Measurements from ENCODE around the gene SHE.
"Not testable (repeated sequence)": the region's sequence is repeated elsewhere in the genome, so short reads cannot be mapped to it uniquely, and the experiment has no call there.

The SHE gene

DNA sequence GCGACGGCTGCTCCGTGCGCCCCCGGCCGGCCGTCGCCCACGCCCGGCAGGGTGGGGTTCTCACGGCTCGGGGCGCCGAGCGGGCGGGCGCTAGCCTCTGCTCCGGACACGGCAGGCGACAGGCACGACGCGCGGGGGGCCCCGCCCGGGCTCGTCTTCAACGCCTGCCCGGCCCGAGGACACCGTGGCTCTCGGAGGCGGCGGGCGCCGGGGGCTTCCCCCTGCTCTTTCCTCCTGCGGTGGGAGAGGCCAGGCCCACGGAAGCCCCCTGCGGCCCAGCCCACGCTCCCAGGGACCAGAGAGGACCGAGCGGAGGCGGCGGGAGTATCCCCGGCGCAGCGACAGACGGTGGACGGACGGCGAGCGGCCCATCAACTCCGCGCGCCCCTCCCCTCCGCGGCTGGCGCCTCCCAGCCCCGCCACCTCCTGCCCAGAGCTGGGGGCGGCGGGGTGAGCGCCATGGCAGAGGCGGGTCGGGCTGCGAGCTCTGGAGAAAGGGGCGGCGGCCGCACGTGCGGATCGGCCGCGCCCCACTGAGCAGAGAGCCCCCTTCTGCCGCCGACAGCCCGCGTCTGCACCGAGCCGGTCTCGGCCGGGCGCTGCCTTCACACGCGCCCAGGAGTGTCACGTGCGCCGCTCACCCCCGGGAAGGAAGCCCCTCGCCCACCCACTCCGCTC, at the start of gene SHE, which contains the start of gene TDRD10:
SHE (minus strand) TSS at position 347 of the 678 bp plus-strand sequence. CDS start 386 bp downstream, outside the sequence.
TDRD10 (plus strand) TSS at position 154 of the 678 bp plus-strand sequence. CDS start 4,685 bp downstream, outside the sequence.
- no peak for DNase-seq

DNA sequence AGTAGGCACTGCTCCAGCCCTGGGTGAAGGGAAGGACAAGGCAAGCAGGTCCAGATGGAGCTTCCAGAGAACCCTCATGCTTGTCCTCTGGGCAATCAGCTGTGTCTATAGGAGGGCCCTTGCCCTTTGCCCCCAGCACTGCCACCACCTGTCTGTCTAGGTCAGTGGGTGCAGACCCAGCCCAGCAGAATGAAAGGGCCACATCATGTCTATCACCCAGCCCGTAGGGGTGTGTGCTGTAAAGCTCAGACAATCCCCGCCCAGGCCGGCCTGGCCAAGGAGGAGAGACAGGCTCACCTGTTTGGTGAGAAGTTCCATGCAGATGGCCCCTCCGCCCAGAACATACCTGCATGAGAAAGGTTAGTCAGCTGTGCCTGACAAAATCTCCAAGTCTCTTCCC, 49.3 kb upstream of the SHE start:
- no peak for DNase-seq

GRCh38 chr1:154550657-154551056, 48.4 kb upstream of the SHE start:
- no peak for DNase-seq

DNA sequence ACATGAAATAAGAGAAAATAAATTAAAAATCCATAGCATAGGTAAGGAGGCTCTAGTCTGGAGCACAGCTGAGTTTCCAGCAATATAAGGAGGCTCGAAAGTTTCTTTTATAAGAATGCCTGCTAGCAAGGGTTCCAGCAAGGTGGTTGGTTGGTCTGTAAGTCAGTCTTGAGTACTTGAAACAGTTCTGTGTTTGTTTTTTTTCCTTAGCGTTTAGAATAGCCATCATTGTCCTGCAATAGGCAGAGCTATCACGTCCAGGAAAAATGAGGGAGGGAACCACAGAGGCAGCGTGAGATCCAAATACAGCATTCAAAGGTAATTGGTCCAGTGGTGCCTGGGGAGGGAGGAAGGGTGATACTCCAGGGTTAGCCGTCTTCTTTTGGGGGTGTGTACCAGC, 47.9 kb upstream of the SHE start:
- DNase-seq, result no peak

GRCh38 chr1:154549202-154549770, 47.1 kb upstream of the SHE start:
- no peak for DNase-seq

DNA sequence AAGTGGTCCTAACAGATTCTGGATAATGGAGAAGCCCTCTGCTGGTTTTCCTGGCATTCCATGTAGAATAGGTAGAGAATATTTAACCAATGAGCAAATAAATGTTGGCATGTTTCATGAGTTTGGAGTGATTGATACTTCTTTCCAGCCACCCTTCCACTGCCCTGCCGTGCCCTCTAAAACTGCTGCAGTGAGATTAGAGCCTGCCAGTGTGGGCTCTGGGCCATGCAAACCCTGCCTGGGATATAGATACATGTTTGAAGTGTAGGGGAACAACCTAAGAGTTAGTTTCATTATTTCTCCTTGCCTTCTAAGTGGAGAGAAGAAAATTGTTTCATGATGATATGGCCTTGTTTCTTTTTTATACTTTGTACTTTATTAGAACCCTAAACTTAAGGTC, 45.8 kb upstream of the SHE start:
- no peak for DNase-seq

DNA sequence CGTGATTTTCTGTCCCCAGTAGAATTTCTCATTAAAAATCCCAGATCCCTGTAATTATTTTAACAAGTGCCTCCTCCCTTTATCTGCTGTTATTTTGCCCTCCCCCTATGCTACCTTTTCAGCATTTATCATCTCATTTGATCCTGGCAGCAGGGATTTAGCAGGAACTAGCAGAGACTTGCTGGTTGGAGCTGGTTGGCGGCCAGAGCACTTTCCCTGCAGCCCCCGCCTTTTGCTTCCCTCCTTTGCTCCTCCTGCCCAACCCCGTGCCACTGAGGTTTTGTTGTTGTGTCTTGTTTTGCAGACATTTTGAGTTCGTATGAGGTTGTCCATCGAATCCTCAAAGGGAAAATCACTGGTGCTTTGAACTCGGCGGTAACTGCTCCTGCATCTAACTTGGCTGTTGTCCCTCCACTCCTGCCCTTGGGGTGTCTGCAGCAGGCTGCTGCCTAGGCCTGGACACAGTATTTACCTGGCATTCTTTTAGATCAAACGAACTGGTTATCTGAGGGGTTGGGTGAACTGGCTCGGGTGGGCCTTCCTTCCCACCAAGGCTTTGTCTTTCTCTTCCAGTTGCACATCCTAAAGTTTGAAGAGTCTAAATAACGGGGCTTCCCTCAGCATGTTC, 45.0 kb upstream of the SHE start:
- DNase-seq, result no peak

- peak; percentile 65 for DNase-seq
Observed at GRCh38 chr1:154546264-154547063, 44.3 kb upstream of the SHE start.

DNA sequence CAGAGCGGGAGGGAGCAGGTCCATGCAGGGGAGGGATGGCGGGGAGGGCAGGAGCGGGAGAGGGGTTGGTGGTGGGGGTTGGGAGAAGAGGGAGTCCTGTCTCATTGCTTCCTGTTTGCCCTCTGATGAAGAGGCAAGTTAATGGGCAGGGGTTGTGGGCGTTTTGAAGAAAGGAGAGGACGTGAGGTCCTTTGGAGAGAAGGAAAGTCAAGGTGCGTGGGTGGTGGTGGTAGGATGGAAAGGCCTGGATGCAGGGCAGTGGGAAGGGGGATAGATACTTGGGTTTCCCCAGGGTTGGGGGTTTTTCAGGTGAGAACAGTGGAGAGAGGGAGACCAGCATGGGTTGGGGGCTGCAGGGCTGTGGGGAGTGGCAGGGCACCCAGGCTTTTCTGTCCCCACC, 39.0 kb upstream of the SHE start:
- no peak for DNase-seq

- no peak for DNase-seq
Observed at GRCh38 chr1:154539486-154540483, 37.6 kb upstream of the SHE start.

DNA sequence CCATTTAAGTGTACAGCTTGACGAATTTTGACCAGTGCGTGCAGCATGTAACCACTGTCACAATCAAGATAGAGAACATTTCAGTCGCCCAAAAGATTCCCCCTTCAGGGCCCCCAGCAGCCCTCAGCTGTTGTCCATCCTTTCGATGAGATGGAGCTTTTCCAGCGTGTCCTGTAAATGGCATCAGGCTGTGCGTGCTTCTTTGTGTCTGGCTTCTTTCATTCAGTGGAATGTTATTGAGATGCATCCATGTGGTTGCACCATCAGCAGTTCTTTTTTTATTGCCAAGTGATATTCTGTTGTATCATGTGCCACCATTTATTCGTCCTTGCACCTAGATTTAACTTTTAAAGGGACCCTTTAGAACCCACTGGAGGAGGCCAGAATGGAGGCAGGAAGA, 34.4 kb upstream of the SHE start:
- no peak for DNase-seq

GRCh38 chr1:154533952-154534844, 32.0 kb upstream of the SHE start:
- DNase-seq, result peak; percentile 63

DNA sequence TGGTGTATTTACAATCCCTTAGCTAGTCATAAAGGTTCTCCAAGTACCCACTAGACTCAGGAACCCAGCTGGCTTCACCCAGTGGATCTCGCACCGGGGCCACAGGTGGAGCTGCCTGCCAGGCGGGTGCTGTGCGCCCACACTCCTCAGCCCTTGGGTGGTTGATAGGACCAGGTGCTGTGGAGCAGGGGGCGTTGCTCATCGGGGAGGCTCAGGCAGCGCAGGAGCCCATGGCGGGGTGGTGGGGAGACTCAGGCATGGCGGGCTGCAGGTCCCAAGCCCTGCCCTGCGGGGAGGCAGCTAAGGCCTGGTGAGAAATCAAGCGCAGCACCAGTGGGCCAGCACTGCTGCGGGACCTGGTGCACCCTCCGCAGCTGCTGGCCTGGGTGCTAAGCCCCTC, 29.7 kb upstream of the SHE start:
- DNase-seq, result not testable (repeated sequence)

GRCh38 chr1:154529308-154529707, 27.1 kb upstream of the SHE start:
- DNase-seq, result no peak

DNA sequence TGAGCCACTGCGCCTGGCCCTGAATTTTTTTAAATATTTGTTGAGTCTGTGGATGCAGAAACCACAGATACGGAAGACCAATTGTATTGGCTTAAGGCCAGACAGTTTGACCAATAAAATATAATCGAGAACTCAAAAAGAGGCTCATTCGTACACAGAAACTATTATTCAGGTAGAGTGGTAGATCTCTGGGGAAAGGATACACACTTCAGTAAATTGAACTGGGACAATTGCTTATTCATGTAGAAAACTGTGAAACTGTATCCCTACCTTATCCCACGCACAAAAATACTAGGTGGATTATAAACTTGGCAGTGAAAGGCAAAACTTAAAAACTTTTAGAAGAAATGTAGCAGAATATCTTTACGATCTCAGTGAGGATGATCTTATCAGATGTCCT, 25.0 kb upstream of the SHE start:
- no peak for DNase-seq

- no peak for DNase-seq
Observed at GRCh38 chr1:154524881-154525280, 22.7 kb upstream of the SHE start.

- no peak for DNase-seq
Observed at GRCh38 chr1:154521695-154522094, 19.5 kb upstream of the SHE start.

DNA sequence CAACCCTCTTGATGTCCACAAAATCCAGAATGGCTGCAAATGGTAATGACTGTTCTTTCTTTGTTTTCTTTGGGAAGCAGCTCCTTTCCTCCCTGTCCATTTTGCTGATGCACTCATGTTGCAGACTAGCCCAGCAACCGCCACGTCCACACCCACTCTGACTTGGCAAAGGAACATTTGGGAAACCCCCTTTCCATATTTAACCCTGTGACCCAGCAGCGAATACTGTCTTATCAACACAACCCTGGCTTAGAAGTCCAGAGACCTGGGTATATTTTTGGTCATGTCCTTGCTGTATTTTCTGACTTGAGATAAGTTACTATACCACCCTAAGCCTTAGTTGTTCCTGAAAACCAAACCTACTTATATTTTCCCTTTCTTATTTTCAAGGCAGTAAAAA, 18.1 kb upstream of the SHE start:
- DNase-seq, result no peak

DNA sequence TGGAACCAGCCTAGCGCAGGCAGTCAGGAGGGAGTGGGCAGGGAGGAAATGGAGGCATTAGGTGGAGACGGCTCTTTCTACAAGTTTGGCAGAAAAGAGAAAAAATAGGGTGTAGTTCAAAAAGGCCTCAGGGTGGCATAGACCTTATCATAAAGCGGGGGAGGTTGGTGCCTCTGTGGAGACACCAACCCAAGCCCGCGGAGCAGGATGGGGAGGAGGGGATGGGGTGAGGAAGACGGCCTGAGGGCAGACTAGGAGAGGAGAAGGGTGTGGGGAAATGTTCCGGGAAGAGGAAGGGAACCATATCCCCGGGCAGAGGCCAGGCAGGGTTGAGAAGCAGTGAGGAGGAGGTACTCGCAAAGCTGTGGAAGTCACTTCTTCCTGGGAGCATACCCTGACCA, 17.4 kb upstream of the SHE start:
- DNase-seq, result no peak

- no peak for DNase-seq
Observed at GRCh38 chr1:154517661-154518060, 15.4 kb upstream of the SHE start.

GRCh38 chr1:154514066-154514553, 11.9 kb upstream of the SHE start:
- DNase-seq, result no peak

Measured in NCI-H146 (cell line).